Caco-2 (cell line): ENCODE data around the gene CAMK2D. TPM values are rescaled to one million over a fixed set of nuclear protein-coding genes. Genes with fewer than 3 reads are reported as not detected.

Experiments used
- BruUV-seq: library from RNA; stranded (reverse); fragments of 400-500 nt; replicated peaks from 2 replicates; lab custom pipeline; 2021; lab: Mats Ljungman, UMichigan
- CTCF ChIA-PET: fragments of 300-600 bp; sonication (Branson Sonifier 250); formaldehyde crosslinking; loops from one replicate; lab custom pipeline; 2022; ENCODE audit warnings: antibody characterized with exemption; lab: Charles Lee
- POLR2A ChIA-PET: fragments of 300-600 bp; sonication (Branson Sonifier 250); formaldehyde crosslinking; loops from one replicate; lab custom pipeline; 2022; ENCODE audit warnings: antibody characterized with exemption; lab: Charles Lee
- DNase-seq, 2 experiments: peaks; one replicate each; pipeline versions ENCODE4 v3.0.0 to v3.0.0-alpha.2; 2020 to 2022
- H3K27me3 ChIP-seq: replicated peaks from 2 replicates; pipeline ENCODE4 v1.6.0; 2011; ENCODE audit warnings: low read length; ENCODE audit not compliant: control insufficient read depth, insufficient read depth
- H3K36me3 ChIP-seq: 2 replicates; pipeline ENCODE4 v1.5.1; 2011; ENCODE audit warnings: low read length; ENCODE audit not compliant: control insufficient read depth, insufficient read depth
- H3K4me1 ChIP-seq: fragments of 250-450 bp; sonication (Bioruptor Pico); 2 replicates; pipeline ENCODE4 v1.5.1; 2020; ENCODE audit warnings: mild to moderate bottlenecking
- H3K4me3 ChIP-seq: 2 replicates; pipeline ENCODE4 v1.5.1; 2011; ENCODE audit warnings: low read depth, mild to moderate bottlenecking, control low read depth, low read length
- H3K9me3 ChIP-seq: fragments of 250-450 bp; sonication (Bioruptor Pico); 2 replicates; pipeline ENCODE4 v1.5.1; 2020; ENCODE audit warnings: mild to moderate bottlenecking, moderate library complexity
- H3K27ac Mint-ChIP-seq: one replicate; pipeline ENCODE4 v1.8.0; 2022; ENCODE audit warnings: mixed read lengths; ENCODE audit not compliant: unreplicated experiment
- H3K27me3 Mint-ChIP-seq: one replicate; pipeline ENCODE4 v1.8.0; 2022; ENCODE audit warnings: mixed read lengths; ENCODE audit not compliant: insufficient read depth, unreplicated experiment
- H3K36me3 Mint-ChIP-seq: one replicate; pipeline ENCODE4 v1.8.0; 2022; ENCODE audit warnings: mild to moderate bottlenecking, mixed read lengths; ENCODE audit not compliant: insufficient read depth, unreplicated experiment
- H3K4me1 Mint-ChIP-seq: one replicate; pipeline ENCODE4 v1.8.0; 2022; ENCODE audit warnings: low read depth, mixed read lengths; ENCODE audit not compliant: unreplicated experiment
- H3K4me3 Mint-ChIP-seq: one replicate; pipeline ENCODE4 v1.8.0; 2022; ENCODE audit warnings: mild to moderate bottlenecking, moderate library complexity, mixed read lengths; ENCODE audit not compliant: unreplicated experiment
- H3K9me3 Mint-ChIP-seq: one replicate; pipeline ENCODE4 v1.8.0; 2022; ENCODE audit warnings: mixed read lengths; ENCODE audit not compliant: unreplicated experiment
- CTCF ChIP-seq, 2 experiments: fragments of 200-600 bp in 1 of 2; IDR thresholded peaks; 1 replicate in 1 of 2; 2 replicates in 1 of 2; pipeline versions ENCODE4 v1.5.1 to v1.8.0; 2011 to 2022; ENCODE audit warnings: antibody characterized with exemption in 1 of 2, control low read depth in 1 of 2, inconsistent platforms in 1 of 2, low read depth in 1 of 2, low read length in 1 of 2, mild to moderate bottlenecking in 1 of 2, moderate library complexity in 1 of 2; ENCODE audit not compliant: insufficient read depth in 1 of 2, severe bottlenecking in 1 of 2, unreplicated experiment in 1 of 2
- intact Hi-C: fragments of 100-400 bp; cut with micrococcal nuclease; formaldehyde crosslinking; loops from one replicate; pipeline ENCODE4 v1.10.0; 2022; ENCODE audit not compliant: unreplicated experiment
- total RNA-seq: library from RNA; stranded (reverse); gene quantifications from 2 replicates; pipeline ENCODE4 v1.2.3, GENCODE V29; 2022

Gene CAMK2D
- total RNA-seq, 1 experiment from 2014 or later = 65.6 TPM

GRCh38 chr4:113433536-113434246 is 327.8 kb downstream of the CAMK2D start:
- Histone ChIP-seq H3K9me3 (no peaks in the 10 kb centered on the region), H3K36me3 (no peaks in the 10 kb centered on the region), H3K4me3 (no peak overlapping the region), H3K27me3 (no peaks in the 10 kb centered on the region), H3K4me1 (peaks cover 9% of the 10 kb centered on the region; the same call in 1 of the 2 replicates)
- Mint-ChIP-seq H3K27me3 (no peaks in the 10 kb centered on the region), H3K4me1 (peaks cover 12% of the 10 kb centered on the region), H3K9me3 (peaks cover 10% of the 10 kb centered on the region), H3K36me3 (no peaks in the 10 kb centered on the region), H3K4me3 (no peak overlapping the region), H3K27ac (peak overlapping the region; percentile 42)
- POLR2A ChIA-PET = no interaction called here
- no peak for DNase-seq
- CTCF ChIA-PET = no interaction called here
- no peak for TF ChIP-seq CTCF (IDR thresholded peaks at IDR 0.05; ENCODE audit: insufficient read depth in 1 of 2, low read depth in 1 of 2, low read length in 1 of 2, severe bottlenecking in 1 of 2, unreplicated experiment in 1 of 2)
- BruUV-seq = TSS peak; percentile 80
- intact Hi-C loops = loop anchor here (5.0 kb wide), 1 partner anchor 36 kb away; no protein-coding TSS in a partner anchor

GRCh38 chr4:113433116-113433515 is 328.4 kb downstream of the CAMK2D start:
- no peak for DNase-seq
- TF ChIP-seq CTCF (IDR thresholded peaks at IDR 0.05; ENCODE audit: insufficient read depth in 1 of 2, low read depth in 1 of 2, low read length in 1 of 2, severe bottlenecking in 1 of 2, unreplicated experiment in 1 of 2) = no peak
- peaks cover 9% of the 10 kb centered on the region; the same call in 1 of the 2 replicates for H3K4me1 ChIP-seq
- intact Hi-C loops = loop anchor here (5.0 kb wide), 1 partner anchor 36 kb away; no protein-coding TSS in a partner anchor
- no peak overlapping the region for H3K4me3 ChIP-seq
- Mint-ChIP-seq H3K9me3 (peaks cover 10% of the 10 kb centered on the region), H3K4me1 (peaks cover 12% of the 10 kb centered on the region), H3K4me3 (no peak overlapping the region), H3K36me3 (no peaks in the 10 kb centered on the region), H3K27ac (no peak overlapping the region), H3K27me3 (no peaks in the 10 kb centered on the region)
- no peaks in the 10 kb centered on the region for H3K27me3 ChIP-seq
- H3K9me3 ChIP-seq = no peaks in the 10 kb centered on the region
- BruUV-seq = no TSS peak
- ChIA-PET POLR2A (no interaction called here), CTCF (no interaction called here)
- H3K36me3 ChIP-seq = no peaks in the 10 kb centered on the region

- H3K9me3 ChIP-seq = no peaks in the 10 kb centered on the region; the same call in 1 of the 2 replicates
- H3K36me3 ChIP-seq = no peaks in the 10 kb centered on the region
- no peaks in the 10 kb centered on the region for H3K36me3 Mint-ChIP-seq
- no peak overlapping the region for H3K4me3 Mint-ChIP-seq
- ChIA-PET POLR2A (no interaction called here), CTCF (no interaction called here)
- intact Hi-C loops = no loop called here
- H3K4me1 Mint-ChIP-seq = no peaks in the 10 kb centered on the region
- peaks cover 27% of the 10 kb centered on the region for H3K9me3 Mint-ChIP-seq
- H3K4me1 ChIP-seq = no peaks in the 10 kb centered on the region
- no peaks in the 10 kb centered on the region for H3K27me3 ChIP-seq
- no peak for TF ChIP-seq CTCF (IDR thresholded peaks at IDR 0.05; ENCODE audit: insufficient read depth in 1 of 2, low read depth in 1 of 2, low read length in 1 of 2, severe bottlenecking in 1 of 2, unreplicated experiment in 1 of 2)
- H3K27ac Mint-ChIP-seq = no peak overlapping the region
- H3K27me3 Mint-ChIP-seq = no peaks in the 10 kb centered on the region
- no peak overlapping the region for H3K4me3 ChIP-seq
- DNase-seq = no peak
- BruUV-seq = no TSS peak
Observed at GRCh38 chr4:113423631-113424030, 337.9 kb downstream of the CAMK2D start.
